Cerebellar cortex (tissue), 1 donor: ENCODE results near the gene ZNF627.
"Not testable (repeated sequence)": the region's sequence is repeated elsewhere in the genome, so short reads cannot be mapped to it uniquely, and the experiment has no call there.

ENCODE experiments used
- DNase-seq: peaks from one replicate; pipeline ENCODE4 v3.0.0-alpha.2; 2015; ENCODE audit warnings: low spot score

Gene ZNF627

DNA sequence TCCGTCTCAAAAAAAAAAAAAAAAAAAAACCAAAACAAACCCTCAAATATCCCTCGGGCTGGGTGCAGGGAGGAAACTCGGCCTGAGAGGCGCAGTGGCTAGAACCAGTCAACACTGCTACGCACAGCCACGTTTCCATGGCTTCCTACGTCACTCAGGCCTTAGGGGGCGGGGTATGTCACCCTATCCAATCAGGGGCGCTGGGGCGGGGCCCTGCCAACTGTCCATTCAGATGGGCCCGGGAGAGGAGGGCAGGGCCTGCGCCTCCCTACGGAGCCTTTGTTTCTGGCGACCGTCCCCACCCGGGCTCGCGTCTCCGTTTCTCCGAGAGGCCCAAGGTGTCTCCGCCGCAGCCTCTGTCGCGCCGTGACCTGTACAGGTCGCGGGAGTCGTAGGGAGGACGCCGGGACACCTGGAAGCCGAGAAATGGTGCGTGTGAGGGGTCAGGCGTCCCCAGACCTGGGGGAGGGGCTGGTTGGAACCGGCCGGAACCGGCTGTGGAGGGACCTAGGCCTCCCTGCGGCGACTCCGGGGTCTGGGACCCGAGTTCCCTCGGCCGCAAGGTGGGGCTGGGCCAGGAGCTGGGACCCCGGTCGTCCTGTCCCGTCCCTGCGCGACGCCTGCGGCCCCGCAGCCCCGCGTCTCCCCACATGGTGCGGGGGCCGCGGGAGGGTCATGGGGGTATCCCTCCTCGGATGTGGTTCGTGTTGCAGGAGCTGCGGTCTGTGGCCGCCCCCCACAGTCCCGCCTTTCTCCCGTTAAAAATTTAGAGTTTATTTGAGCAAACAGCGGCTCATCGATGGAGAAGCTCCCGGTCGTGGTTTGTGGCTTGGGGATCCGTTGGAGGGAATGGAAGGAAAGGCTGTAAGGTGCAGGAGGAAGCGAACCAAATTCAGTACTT is at the start of gene ZNF627:
ZNF627 (plus strand) TSS at position 282 of the 901 bp plus-strand sequence; CDS start at position 427, 145 bp downstream.
- peak; percentile 99 for DNase-seq

DNA sequence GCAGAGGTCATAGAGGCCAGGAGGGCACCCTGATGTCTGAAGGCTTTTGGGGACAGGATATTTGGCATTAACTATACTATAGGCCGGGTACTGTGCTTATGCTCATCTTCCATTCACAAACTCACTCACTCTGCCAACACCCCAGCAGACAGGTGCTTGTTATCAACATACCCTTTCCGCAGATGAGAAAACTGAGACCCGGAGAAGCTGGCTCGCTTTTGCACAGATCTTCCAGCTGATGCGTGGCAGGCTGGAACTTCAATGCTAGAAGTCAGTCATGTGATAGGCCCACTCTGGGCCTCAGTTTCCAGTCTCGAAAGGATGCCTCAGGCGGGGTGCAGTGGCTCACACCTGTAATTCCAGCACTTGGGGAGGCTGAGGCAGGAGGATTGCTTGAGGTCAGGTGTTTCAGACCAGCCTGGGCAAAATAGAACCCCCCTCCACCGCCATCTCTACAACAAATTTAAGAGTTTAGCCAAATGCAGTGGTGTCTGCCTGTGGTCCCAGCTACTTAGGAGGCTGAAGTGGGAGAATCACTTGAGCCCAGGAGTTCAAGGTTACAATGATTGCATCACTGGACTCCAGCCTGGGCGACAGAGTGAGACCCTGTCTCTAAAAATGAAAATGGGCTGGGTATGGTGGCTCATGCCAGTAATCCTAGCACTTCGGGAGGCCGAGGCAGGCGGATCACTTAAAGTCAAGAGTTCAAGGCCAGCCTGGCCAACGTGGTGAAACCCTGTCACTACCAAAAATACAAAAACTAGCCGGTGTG is 49.2 kb upstream of the ZNF627 start:
- DNase-seq, result no peak

DNA sequence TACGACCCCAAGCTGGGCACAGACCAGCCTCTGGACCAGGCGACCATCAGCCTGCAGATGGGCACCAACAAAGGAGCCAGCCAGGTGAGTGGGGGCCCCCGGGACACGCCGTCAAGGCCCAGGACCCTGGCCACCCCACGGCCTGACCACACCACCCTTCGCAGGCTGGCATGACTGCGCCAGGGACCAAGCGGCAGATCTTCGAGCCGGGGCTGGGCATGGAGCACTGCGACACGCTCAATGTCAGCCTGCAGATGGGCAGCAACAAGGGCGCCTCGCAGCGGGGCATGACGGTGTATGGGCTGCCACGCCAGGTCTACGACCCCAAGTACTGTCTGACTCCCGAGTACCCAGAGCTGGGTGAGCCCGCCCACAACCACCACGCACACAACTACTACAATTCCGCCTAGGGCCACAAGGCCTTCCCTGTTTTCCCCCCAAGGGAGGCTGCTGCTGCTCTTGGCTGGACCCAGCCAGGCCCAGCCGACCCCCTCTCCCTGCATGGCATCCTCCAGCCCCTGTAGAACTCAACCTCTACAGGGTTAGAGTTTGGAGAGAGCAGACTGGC is 47.8 kb upstream of the ZNF627 start:
- no peak for DNase-seq

DNA sequence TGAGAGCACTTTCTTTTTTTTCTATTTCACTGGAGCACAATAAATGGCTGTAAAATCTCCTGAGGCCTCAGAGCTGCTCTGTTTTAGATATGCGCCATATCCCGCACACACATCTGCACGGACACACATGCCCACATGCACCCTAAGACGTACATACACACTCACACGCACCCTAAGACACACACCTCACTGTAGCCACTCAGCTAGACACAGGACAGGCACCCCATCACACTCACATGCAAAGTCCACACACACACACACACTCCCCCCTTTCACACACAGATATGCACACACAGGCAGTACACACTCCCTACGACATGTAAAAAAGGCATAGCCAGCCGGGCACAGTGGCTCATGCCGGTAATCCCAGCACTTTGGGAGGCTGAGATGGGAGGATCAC is 47.0 kb upstream of the ZNF627 start:
- no peak for DNase-seq

DNA sequence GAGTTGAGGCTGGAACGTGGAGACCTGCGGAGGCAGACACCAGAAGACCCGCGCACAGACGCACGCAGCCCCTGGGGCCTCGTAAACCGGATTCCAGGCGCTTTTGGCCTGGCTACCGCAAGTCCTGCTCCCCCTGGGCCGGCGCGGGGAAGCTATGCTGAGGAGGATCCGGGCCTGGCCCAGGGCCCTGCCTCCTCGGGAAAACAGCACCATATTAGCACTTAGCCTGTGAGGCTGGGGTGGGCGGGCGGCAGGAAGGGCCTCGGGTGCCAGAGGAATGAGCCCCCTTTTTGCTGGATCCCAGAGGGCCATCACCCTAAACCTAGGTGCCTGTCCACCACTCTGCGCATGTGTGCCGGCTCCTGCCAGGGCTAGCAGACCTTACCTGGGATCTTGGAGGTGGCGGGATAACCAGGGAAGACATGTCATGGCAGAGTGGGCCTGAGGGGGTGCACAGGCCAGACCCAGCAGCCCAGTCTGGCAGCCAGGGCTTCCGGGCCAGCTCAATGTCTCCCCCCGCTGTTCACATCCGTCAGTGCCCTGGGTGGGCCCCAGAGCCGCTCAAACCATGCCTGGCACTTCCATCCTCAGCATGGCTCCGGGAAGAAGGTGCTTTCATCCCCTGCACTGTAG is 45.6 kb upstream of the ZNF627 start:
- DNase-seq, result no peak

DNA sequence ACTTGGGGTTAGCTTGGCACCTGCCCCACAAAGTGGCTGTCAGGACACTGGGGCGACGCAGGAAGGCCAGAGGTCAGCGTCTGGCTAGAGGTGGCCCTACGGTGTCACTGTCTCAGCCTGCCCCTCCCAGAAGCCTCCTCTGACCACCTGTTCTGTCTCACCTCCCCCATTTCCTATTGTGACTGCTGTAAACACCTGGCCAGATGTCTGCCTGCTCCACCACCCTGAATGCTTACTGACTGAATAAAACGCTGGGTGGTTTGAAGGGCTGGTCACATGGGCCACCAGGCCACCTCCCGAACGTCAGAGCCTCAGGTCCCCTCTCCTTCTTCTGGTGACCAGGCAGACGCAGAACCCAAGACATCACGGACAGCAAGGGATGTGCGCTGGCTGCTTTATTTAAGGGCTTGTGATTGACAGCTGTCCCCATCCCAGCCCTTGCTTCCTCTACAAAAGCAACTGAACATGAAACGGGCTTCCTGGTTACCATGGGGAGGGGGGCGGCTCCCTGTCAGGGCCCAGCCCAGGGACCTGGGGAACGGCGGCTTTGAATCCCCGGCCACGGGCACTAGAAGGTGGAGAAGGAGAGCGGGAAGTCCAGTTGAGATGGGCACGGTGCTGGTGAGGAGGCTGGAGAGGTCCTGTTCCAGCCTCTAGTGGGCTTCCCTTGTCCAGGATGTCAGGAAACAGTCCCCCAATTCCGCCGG is 44.5 kb upstream of the ZNF627 start:
- DNase-seq, result no peak

DNA sequence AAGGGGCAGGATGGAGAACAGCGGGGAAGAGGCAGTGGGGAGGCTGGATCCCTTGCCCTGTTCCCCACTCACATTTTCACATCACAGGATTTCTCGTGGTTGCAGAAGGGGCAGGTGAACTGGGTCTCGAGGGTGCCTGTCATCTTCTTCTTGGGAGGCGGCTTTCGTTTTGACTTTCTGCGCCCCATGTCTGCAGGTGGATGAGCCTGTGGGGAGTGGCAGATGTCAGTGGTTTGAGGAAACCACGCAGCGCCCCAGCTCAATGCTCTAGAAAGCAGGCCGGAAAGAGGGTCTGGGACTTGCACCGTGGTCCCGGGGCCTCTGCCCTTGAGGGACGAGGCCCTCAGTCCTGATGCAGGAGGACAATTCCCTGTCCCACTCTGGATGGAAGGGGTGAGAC is 43.1 kb upstream of the ZNF627 start:
- DNase-seq, result no peak

DNA sequence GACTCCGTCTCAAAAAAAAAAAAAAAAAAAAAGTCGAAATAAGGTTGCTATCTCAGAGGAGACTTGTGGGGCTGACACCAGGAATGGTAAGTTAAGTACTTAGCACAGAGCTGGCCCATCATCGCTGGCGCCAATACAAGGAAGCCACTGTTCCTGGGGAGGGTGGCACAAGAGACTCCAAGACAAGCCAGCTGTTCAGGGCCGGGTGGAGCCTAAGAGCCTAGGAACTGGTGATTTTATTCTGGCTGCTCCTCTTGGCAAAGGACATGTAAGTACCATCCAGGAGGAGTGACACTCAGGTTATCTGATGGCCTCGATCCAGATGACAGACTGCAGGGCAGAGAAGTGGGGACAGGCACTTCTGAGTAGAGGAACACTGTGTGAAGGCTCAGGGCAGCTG is 42.0 kb upstream of the ZNF627 start:
- DNase-seq, result no peak

DNA sequence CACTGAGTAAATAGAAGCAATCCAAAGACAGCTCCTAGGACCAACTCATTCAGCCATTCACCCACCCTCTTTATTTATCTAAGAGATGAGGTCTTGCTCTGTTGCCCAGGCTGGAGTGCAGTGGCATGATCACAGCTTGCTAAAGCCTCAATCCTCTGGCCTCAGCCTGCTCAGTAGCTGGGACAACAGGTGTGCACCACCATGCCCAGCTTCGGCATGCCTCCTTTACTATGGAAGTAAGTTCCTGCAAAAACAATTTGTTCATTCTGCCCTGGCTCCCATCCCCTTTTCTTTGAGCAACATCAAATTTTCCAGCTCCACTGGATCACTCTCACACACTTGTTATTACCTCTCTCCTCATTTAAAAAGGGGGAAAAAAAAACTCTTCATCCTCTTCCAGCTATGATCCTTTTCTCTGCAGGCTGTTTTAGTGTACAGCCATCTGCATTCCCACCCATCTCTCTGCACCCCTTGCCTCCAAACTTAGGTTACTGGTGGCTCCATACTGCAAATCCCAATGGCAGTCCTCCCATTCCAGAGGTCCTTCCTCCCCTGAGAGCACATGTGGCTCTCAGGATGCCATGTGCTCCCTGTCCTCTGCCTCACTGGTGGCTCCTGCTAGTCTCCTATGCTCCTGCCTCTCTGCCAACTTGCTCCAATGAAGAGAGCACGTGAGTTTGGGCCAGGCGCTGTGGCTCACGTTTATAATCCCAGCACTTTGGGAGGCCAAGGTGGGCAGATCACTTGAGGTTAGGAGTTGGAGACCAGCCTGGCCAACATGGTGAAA is 40.5 kb upstream of the ZNF627 start:
- DNase-seq, result no peak

DNA sequence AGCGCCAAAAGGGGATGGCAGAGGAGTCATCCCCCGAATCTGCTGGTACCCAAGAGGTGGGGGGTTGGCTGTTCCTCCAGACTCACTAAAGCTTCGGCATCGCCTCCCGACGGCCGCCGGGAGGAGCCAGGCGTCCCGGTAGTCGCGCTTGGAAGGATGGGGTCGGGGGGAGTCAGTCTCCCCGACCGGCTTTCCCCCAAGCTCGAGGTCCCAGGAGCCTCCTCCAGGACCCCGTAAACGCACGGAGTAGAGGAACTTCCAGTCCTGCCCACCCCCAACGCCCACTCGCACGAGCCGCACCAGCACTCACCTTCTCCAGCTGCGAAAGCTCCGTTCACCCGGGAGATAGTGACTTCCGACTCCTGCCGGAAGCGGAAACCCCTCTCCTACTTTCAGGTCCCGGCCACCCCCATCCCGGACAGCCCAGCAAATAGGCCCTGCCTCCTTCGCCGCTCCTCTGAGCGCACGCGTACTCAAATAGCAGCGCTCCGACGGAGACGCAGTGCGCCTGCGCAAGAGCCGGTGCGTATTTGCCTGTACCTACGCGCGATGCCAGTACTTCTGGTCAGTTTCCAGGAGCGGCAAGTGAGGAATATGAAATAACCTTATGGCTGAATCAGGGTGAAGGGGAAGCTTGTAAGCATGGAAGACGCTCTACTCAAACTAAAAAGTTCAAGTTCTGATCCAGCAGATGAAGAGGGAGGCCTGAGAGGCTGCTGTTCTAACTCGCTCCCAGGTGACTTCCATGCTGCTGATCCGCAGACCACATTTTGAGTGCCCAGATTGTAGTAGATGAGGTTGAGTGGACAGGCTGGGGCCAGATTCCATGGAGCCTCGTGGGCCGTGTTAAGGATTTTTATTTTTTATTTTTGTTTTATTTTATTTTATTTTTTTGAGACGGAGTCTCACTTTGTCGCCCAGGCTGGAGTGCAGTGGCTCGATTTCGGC is 38.1 kb upstream of the ZNF627 start, which contains the start of gene ELOF1:
ELOF1 (minus strand) TSS at position 350 of the 948 bp plus-strand sequence. CDS start 4,883 bp downstream, outside the sequence.
- peak; percentile 99 for DNase-seq

DNA sequence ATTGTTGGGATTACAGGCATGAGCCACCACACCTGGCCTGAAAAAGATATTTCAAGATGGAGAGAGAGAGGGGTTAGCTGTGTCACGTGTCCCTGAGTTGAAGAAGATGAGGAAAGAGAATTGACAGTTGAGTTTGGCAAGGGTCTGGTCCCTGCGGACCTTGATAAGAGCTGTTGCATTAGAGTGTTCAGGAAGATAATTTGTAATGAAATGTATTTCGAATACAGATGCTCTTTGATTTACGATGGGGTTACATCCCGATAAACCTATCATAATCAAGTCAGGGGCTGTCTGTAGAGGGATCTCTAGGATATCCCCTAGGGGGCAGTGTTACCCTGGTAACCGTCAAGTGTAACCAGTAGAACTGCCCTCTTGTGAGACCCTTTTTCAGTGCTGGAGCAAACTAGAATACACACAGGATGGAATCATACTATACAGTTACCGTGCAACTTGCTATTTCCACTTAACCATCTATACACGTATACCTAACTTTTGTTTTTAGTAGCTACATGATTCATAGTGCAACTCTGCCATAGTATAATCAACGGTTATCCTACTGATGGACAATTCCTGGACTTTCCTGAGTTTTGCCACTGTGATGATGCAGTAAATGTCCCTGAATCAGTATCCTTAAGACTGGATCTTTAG is 36.8 kb upstream of the ZNF627 start:
- peak; percentile 82 for DNase-seq

DNA sequence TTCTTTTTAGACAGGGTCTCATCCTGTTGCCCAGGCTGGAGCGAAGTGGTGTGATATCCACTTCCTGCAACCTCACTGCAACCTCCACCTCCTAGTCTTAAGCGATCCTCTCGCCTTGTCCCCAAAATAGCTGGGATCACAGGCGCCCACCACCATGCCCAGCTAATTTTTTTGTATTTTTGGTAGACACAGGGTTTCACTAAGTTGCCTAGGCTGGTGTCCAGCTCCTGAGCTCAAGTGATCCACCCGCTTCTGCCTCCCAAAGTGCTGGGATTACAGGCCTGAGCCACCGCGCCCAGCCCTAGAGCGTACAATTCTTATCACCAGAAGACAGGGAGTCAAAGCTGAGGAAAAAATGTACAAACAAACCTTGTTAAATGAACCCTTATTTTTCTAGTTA is 33.8 kb upstream of the ZNF627 start:
- no peak for DNase-seq

DNA sequence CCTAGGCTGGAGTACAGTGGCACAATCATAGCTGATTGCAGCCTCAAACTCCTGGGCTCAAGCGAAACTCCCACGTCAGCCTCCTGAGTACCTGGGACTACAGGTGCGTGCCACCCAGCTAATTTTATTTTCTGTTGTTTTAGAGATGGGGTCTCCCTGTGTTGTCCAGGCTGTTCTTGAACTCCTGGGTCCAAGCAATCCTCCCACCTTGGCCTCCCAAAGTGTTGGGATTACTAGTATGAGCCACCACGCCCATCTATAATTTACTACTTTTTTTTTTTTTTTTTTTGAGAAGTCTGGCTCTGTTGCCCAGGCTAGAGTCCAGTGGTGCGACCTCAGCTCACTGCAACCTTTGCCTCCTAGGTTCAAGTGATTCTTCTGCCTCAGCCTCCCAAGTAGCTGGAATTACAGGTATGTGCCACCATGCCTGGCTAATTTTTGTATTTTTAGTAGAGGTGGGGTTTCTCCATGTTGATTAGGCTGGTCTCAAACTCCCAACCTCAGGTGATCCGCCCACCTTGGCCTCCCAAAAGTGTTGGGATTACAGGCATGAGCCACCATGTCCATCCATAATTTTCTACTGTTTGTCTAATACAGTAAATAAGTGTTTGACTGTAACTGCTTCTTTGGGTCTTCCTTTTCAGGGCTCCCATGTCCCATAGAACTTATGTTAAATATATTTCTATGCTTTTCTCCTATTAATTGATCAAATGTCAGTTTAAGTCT is 33.0 kb upstream of the ZNF627 start:
- not testable (repeated sequence) for DNase-seq

DNA sequence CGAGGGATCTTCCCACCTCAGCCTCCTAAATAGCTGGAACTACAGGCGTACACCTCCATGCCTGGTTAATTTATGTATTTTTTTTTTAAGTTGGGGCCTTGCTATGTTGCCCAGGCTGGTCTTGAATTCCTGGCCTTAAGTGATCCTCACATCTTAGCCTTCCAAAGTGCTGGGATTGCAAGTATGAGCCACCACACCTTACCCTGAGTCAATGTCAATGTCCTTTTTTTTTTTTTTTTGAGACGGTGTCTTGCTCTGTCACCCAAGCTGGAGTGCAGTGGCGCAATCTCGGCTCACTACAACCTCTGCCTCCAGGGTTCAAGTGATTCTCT is 31.7 kb upstream of the ZNF627 start:
- DNase-seq, result not testable (repeated sequence)

DNA sequence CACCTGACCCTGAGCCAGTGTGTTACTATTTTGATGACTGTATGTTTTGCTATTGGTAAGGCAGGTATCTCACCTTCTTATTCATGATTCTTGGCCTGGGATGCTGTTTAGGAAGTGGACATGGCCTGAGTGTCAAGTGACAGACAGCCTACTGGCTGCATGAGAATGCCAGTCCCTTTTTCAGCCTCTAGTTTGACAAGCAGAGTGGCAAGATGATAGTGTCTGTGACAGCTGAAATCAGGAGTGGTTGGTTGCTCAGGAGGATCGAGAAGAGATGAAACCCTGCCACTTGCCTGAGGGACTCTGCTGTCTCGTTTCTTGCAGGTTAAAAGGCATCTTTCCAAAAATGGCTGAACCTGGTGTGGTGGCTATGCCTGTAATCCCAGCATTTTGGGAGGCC is 31.1 kb upstream of the ZNF627 start:
- no peak for DNase-seq

DNA sequence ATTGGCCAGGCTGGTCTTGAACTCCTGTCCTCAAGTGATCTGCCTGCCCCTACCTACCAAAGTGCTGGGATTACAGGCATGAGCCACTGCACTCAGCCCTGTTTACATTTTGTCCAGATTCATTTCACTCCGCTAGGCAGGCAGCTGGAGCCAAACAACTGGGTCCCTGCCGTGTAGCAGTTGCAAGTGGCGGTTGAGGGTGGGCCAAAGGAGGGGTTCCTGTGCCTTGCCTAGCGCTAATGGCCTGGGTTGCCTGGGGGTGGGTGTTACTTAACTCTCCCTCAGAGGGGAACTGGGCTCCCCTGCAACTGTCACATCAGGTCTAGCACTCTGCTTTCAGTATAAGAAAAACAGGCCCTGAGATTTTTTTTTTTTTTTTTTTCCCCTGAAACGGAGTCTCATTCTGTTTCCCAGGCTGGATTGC is 27.2 kb upstream of the ZNF627 start:
- DNase-seq, result no peak

DNA sequence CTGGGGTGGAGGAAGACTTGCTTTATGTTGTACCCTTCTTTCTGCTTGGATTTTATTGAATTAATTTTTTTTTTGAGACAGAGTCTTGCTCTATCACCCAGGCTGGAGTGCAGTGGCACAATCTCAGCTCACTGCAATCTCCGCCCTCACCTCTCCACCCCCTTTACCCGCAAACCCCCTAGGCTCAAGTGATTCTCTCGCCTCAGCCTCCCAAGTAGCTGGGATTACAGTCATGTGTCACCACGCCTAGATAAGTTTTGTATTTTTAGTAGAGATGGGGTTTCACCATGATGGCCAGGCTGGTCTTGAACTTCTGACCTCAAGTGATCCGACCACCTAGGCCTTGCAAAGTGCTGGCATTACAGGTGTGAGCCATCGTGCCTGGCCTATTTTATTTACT is 23.9 kb upstream of the ZNF627 start:
- DNase-seq, result not testable (repeated sequence)

DNA sequence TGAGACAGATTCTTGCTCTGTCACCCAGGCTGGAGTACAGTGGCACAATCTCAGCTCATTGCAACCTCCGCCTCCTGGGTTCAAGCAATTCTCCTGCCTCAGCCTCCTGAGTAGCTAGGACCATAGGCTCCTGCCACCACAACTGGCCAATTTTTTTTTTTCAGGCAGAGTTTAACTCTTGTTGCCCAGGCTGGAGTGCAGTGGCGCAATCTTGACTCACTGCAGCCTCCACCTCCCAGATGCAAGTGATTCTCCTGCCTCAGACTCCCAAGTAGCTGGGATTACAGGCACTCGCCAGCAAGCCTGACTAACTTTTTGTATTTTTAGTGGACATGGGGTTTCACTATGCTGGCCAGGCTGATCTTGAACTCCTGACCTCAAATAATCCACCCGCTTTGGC is 23.5 kb upstream of the ZNF627 start:
- DNase-seq, result not testable (repeated sequence)
